ENCODE measurements around the gene ASB4.

ASB4 gene

DNA sequence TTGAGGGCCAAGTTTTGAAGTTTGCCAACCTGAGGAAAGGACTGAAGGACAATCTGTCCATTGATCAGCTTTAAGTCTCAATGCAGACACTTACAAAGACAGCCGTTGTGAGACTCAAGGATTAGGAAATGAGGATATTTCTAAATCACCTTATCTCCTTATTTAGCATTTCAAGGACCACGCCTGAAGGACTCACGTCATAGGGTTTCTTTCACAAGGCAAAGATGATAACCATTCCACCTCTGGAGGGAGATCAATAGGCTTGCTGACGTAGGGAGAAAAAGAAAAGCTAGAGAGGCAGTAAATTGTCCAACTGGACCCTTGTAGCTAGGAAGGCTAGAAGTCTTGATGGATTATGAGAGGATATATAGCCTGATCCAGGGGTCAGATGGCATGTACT, 3.3 kb upstream of the ASB4 start:
- Mint-ChIP-seq H3K4me1 (peaks cover 66% of the 10 kb centered on the region), H3K4me3 (no peak overlapping the region), H3K9me3 (peaks cover 9% of the 10 kb centered on the region), H3K36me3 (ENCODE audit: low read depth) (peaks cover 5% of the 10 kb centered on the region), H3K27ac (no peak overlapping the region), H3K27me3 (ENCODE audit: low read depth, poor library complexity) (no peaks in the 10 kb centered on the region)
- no peak for DNase-seq
- TF ChIP-seq, protein P1, sequence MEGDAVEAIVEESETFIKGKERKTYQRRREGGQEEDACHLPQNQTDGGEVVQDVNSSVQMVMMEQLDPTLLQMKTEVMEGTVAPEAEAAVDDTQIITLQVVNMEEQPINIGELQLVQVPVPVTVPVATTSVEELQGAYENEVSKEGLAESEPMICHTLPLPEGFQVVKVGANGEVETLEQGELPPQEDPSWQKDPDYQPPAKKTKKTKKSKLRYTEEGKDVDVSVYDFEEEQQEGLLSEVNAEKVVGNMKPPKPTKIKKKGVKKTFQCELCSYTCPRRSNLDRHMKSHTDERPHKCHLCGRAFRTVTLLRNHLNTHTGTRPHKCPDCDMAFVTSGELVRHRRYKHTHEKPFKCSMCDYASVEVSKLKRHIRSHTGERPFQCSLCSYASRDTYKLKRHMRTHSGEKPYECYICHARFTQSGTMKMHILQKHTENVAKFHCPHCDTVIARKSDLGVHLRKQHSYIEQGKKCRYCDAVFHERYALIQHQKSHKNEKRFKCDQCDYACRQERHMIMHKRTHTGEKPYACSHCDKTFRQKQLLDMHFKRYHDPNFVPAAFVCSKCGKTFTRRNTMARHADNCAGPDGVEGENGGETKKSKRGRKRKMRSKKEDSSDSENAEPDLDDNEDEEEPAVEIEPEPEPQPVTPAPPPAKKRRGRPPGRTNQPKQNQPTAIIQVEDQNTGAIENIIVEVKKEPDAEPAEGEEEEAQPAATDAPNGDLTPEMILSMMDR (IDR thresholded peaks at IDR 0.05): no peak

DNA sequence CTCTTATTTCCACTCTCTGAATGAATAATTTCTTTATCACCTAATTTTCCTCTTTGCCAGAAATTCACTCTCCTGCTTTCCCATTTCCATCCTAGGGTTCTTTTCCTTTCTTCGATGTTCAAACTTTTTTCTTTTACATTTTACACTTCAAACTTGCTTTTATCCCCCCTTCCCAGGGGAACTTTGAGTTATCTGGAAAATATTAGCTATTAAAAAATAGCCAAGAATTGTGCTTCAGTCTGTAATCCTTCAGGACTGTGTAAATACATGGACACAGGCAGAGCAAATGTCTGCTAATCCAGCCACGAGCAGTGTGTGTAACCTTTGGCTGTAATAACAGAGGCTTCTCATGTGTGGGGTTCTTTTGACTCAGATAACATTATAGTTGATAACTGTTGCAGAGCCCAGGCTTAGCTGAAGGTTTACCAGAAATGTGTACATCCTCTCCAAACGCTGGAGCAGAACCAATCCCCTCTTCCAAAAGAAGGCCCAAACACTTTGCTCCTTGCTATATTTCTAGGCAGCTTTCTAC, 4.6 kb downstream of the ASB4 start:
- peak overlapping the region; percentile 74 for H3K27ac Mint-ChIP-seq
- H3K9me3 Mint-ChIP-seq: no peaks in the 10 kb centered on the region
- H3K36me3 Mint-ChIP-seq (ENCODE audit: low read depth): no peaks in the 10 kb centered on the region
- no peak for DNase-seq
- peaks cover 5% of the 10 kb centered on the region for H3K27me3 Mint-ChIP-seq (ENCODE audit: low read depth, poor library complexity)
- H3K4me1 Mint-ChIP-seq: peaks cover 51% of the 10 kb centered on the region
- H3K4me3 Mint-ChIP-seq: no peak overlapping the region
- TF ChIP-seq, protein P1 (IDR thresholded peaks at IDR 0.05): no peak

DNA sequence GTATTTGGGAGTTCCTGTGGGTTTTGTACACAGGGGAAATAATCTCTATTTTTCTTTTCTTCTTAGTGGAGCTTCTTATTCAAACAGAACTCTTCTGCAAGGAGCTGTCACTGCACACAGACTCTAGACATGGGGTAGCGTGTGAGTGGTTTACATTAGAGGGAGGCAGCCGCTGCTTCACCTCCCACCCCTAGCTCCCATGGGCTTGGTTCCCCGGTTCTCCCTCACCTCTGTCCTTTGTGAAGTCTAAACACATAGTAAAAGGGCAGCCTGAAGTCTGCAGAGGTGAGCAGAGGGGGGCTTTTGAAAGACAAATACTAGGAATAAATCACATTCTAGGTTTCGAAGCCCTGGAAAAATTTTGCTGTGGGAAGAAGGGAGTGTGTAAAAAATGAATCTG, 5.5 kb downstream of the ASB4 start:
- Mint-ChIP-seq H3K4me1 (peaks cover 42% of the 10 kb centered on the region), H3K4me3 (peak overlapping the region; percentile 25), H3K27ac (peak overlapping the region; percentile 74), H3K9me3 (no peaks in the 10 kb centered on the region), H3K36me3 (ENCODE audit: low read depth) (no peaks in the 10 kb centered on the region), H3K27me3 (ENCODE audit: low read depth, poor library complexity) (peaks cover 5% of the 10 kb centered on the region)
- TF ChIP-seq, protein P1 (IDR thresholded peaks at IDR 0.05): no peak
- no peak for DNase-seq

DNA sequence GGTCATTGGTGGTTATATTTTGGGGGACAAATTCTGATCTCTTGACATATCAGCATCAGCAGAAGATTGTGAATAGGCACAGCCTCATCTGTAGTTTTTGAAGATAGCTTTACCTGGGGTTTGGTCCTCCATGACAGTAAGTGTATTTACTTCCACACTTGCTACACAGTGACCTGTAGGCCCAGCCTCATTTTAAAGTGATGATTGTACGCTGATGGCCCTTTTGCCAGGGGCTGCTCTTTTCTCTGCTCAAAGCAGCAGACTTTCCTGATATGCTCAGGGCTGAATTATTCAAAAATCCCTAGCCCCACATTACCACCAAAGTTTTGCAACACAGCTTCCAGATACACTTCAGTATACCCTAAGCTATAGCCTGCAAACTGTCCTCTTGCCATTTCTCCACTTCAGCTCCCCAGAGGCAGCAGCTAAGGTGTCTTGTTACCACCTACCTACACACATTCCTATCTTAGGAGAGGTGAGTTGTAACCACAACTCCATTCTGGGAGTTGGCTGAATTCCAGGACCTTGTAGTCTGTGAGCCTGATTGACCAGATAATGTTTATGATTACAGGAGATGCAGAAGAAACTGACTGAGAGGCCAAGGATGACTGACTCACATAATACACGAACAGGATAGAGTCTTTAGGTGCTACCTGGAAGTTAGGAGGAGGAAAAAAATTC, 6.0 kb downstream of the ASB4 start:
- no peak overlapping the region for H3K4me3 Mint-ChIP-seq
- DNase-seq: peak; percentile 6
- H3K36me3 Mint-ChIP-seq (ENCODE audit: low read depth): no peaks in the 10 kb centered on the region
- peak overlapping the region; percentile 74 for H3K27ac Mint-ChIP-seq
- H3K27me3 Mint-ChIP-seq (ENCODE audit: low read depth, poor library complexity): peaks cover 5% of the 10 kb centered on the region
- TF ChIP-seq, protein P1 (IDR thresholded peaks at IDR 0.05): no peak
- H3K4me1 Mint-ChIP-seq: peaks cover 39% of the 10 kb centered on the region
- H3K9me3 Mint-ChIP-seq: no peaks in the 10 kb centered on the region

DNA sequence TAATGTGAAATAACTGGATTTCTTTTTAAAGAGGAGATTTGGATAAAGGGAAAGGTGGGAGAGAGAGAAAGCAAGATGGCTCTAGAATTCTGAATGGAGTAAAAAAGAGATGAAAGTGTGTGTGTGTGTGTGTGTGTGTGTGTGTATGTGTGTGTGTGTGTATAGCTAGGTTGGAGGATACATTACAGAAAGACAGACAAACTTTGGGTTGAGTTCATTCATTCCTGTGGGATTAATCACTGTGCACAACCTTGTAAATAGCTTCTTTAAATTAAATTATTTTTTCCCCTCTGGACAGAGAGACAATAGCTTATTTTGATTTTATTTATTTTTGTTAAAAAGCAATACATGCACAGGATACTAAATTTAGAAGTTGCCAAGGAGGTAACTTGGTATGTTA, 7.5 kb downstream of the ASB4 start:
- H3K9me3 Mint-ChIP-seq: peaks cover 3% of the 10 kb centered on the region
- H3K4me3 Mint-ChIP-seq: no peak overlapping the region
- DNase-seq: no peak
- TF ChIP-seq, protein P1 (IDR thresholded peaks at IDR 0.05): no peak
- H3K4me1 Mint-ChIP-seq: peaks cover 32% of the 10 kb centered on the region
- H3K27me3 Mint-ChIP-seq (ENCODE audit: low read depth, poor library complexity): peaks cover 5% of the 10 kb centered on the region
- peak overlapping the region; percentile 23 for H3K27ac Mint-ChIP-seq
- H3K36me3 Mint-ChIP-seq (ENCODE audit: low read depth): no peaks in the 10 kb centered on the region

DNA sequence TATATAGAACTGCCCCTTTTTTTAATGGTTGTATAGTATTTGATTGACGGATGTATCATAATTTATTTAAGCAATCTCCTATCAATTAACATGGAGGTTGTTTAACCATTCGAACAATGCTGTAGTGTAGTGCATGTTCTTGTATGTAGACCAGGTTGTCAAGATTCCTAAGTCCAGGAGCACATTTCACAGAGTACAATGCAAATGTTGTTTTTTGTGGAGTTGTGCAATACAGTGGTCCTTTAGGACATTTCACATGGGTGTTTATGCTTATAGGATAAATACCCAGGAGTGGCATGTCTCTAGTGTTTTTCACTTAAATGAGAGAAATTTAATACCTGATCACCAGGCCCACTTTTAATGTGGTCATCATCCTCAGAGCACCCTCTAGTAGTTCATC, 8.1 kb downstream of the ASB4 start:
- Mint-ChIP-seq H3K36me3 (ENCODE audit: low read depth) (no peaks in the 10 kb centered on the region), H3K9me3 (peaks cover 3% of the 10 kb centered on the region), H3K4me1 (peaks cover 32% of the 10 kb centered on the region), H3K27me3 (ENCODE audit: low read depth, poor library complexity) (peaks cover 5% of the 10 kb centered on the region), H3K27ac (no peak overlapping the region), H3K4me3 (no peak overlapping the region)
- no peak for DNase-seq
- TF ChIP-seq, protein P1 (IDR thresholded peaks at IDR 0.05): no peak
